NCI-H510A (cell line): ENCODE data around the gene MYL4.
"Not testable (repeated sequence)": the region's sequence is repeated elsewhere in the genome, so short reads cannot be mapped to it uniquely, and the experiment has no call there.

ENCODE experiments used
- DNase-seq: peaks from one replicate; lab custom pipeline; 2025; lab: John Stamatoyannopoulos, UW

MYL4 gene

GRCh38 chr17:47193931-47194511, 15.1 kb upstream of the MYL4 start:
- no peak for DNase-seq

DNA sequence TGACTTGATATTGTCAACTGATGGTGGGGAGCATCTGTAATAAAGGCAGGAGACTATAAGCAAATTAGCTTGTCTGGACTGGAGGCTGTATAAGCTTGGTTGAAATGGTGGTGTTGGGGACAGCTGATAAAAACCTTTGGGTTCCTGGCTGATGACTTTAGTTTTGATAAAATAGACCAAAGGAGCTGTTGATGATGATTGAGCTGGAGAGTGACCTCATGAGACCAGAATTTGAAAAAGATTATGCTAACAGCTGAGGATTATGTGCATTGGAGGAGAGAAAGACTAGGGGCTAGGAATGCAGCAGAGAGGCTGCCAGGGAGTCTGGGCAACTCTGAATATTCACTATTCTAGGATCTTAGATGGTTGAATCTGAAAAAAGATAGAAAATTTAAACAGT, 11.3 kb upstream of the MYL4 start:
- no peak for DNase-seq

DNA sequence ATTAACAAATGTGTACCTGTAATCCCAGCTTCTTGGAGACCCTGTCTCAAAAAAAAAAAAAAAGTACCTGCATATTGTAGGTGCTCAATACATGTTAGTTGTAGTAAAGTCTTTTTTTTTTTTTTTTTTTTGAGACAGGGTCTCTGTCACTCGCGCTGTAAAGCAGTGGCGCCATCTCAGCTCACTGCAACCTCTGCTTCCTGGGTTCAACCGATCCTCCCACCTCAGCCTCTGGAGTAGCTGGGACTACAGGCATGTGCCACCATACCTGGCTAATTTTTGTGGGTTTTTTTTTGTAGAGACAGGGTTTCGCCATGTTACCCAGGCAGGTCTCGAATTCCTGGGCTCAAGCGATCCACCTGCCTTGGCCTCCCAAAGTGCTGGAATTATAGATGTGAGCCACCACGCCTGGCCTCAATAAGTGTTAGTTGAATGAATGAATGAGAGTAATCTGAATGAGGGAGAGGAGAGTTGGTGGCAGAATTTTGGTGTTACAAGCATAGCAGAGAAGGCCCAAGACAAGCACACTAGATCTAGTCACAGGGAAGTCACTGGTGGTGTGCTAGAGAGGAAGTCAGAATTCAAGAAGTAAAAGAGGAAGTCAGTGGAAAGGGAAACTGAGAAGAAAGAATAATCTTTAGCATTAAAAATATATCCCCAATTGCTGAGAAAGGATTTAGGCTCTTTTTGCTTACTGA, 9.4 kb upstream of the MYL4 start:
- no peak for DNase-seq

DNA sequence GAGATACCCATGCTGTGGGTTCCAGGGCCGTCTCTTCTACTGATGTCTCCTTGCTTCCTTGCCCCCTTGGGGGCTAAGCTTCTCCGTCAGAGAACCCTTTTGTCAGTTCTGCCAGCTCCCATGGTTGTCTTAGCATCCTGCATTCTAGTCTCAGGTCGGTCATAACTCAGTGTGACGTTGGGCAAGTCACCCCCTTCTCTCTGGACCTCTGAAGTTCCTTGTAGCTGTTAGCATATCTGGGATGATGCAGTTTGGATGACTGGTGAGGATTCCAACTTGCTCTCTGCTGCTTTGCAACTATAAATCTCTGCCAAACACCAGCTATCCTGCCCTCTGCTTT, 8.9 kb upstream of the MYL4 start:
- no peak for DNase-seq

DNA sequence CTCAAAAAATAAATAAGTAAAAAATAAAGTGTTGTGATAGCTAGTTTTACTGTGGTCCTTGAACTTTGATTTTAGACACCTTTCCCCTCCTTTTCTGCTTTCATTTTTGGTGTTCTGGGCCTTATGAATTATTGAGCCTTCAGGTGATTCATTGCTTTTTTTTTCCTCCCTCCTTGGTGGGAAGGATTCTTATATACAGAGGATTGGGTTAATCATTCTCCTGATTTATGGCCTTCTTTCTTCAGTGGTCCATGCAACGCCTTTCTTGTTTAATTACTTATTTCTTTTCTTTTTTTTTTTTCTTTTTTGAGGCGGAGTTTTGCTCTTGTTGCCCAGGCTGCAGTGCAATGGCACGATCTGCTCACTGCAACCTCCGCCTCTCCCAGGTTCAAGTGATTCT, 8.0 kb upstream of the MYL4 start:
- no peak for DNase-seq

- no peak for DNase-seq
Measured at GRCh38 chr17:47203984-47204721, 5.0 kb upstream of the MYL4 start.

GRCh38 chr17:47204722-47205418, 4.3 kb upstream of the MYL4 start:
- no peak for DNase-seq

GRCh38 chr17:47205419-47205963, 3.7 kb upstream of the MYL4 start:
- DNase-seq, result no peak

GRCh38 chr17:47207143-47208067, 1.7 kb upstream of the MYL4 start:
- DNase-seq, result no peak

DNA sequence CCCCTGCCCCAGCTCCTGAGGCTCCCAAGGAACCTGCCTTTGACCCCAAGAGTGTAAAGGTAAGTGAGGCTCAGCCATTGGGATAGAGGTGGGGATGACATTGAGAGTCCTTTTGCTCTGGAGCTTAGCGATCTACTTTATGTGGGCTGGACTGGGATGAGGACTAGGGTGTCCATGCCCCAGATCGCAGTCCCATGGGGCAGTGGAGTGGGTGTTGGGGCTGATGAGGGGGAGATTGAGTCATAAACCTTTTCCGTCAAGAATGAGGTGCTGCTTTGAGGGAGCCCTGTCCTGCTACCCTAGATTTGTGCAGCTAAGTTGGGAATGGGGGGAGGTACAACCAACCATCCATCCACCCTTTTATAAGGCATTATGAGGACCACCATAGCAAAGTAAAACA, 351 bp downstream of the MYL4 start:
- no peak for DNase-seq

GRCh38 chr17:47210105-47210504, 957 bp downstream of the MYL4 start:
- no peak for DNase-seq

DNA sequence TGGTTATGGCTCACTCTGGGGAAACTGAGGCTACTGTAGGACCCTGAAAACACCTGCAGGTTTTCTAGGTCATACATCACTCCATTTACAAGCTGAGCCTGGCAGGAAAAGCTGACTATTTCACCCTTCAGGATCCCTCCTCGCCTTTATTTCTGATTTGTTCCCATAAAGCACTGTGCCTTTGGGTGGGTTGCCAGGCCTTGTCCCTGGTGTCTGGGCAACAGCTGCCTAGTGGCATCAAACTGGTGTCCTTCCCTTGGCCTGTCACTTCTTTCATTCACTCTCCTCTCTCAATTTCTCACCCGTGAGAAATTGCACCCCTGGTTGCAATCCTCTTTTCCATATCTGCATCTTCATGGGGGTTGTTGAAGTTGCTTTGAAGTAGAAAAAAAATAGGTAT, 1.6 kb downstream of the MYL4 start:
- no peak for DNase-seq

DNA sequence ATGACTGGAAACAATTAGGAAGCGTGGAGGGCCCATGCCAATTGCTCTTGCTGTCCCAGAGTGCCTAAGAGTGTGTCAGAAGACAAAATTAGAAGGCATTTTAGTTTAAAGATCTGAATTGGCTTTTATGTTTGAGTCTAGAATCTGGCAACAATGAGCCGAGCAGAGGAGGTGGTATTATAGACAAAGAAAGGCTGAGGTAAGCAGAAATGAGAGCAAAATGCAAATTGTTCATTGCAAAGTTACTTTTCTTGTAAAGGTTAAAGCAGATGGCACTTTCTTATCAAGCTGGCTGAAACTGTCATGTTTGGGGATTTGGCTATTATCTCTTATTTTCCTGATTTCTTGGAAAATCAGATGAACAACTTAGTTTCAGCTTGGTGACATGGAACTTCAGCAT, 3.3 kb downstream of the MYL4 start:
- DNase-seq, result no peak

DNA sequence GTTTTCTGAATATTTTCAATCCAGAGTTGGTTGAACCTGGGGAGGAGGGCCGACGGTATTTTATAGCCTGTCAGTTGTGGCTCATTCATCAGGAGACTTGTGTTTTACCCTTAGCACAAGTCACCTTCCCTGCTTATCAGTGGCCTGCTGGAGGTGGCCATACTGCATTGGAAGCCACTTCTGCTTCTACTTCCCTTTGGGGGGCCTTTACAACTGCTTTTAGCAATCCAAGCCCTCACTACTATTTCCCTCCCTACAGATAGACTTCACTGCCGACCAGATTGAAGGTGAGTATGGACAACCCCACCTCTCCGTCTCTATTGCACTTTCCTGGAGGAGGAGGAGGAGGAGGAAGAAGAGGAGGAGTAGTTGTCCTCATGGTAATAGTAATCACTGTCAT, 4.4 kb downstream of the MYL4 start:
- DNase-seq, result no peak

DNA sequence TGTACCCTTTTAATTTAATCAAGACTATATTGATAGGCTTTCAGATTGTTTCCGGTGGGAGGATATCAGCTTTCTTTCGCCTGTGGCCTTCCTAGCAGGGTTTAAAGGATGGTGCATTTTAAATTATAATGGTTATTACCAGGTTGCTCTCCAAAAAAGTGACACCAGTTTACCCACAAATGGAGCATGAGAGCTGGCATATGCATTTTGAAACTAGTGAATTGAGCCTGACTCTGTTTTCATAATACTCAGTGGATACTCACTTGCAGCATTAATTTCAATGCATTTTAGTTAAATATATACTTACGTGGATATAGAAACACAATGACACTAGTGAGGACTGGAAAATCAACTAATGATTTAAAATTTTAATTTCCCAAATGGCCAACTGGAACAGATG, 5.8 kb downstream of the MYL4 start:
- DNase-seq, result no peak

DNA sequence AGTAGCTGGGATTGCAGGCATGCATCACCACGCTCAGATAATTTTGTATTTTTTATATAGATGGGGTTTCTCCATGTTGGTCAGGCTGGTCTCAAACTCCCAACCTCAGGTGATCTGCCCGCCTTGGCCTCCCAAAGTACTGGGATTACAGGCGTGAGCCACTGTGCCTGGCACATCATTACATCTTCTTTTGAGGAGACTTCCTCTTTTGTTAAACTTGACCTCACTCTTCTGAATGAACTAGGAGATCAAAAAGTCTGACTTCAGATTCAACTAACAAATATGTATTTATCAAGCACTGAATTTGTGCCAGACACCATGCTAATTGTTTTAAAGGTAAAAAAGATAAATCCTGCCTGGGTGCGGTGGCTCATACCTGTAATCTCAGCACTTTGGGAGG, 7.7 kb downstream of the MYL4 start:
- DNase-seq, result not testable (repeated sequence)

- not testable (repeated sequence) for DNase-seq
Measured at GRCh38 chr17:47217279-47217678, 8.1 kb downstream of the MYL4 start.

DNA sequence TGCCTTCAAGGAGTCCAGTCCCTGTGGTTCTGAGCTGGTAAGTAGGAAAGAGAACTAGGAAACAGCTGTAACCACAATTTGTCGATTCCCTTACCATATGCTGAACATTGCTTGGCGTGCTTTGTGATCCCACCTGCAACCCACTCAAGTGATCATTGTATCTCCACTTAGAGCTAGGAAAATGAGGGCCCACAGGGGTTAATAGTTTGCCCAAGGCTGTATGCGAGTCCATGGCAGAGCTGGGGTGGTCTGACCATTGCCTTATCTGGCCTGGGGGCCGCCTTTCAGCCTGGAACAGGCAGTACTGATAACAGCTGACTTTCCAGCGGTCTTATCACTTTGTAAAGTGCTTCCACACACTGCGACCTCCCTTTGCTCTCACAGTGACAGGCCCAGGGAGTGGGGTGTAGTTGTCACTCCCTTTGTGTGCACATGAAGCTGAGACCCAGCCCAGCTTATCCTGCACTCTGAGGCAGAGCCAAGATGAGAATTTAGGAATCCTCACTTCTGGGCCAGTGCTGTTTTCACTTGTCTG, 9.8 kb downstream of the MYL4 start:
- no peak for DNase-seq

- DNase-seq, result no peak
Measured at GRCh38 chr17:47219621-47220475, 10.7 kb downstream of the MYL4 start.

- DNase-seq, result no peak
Measured at GRCh38 chr17:47220531-47220999, 11.4 kb downstream of the MYL4 start.
